AG04449 (cell line): Measurements from ENCODE around the gene GAS1.

Experiments used
- CTCF ChIA-PET: fragments of 350-600 bp; formaldehyde crosslinking; extraction: SDS; loops from one replicate; lab custom pipeline; 2021; ENCODE audit warnings: antibody characterized with exemption; lab: Yijun Ruan, JAX
- POLR2A ChIA-PET: fragments of 400-600, 350-600 bp; formaldehyde crosslinking; extraction: SDS; loops from one replicate; lab custom pipeline; 2020; ENCODE audit warnings: antibody characterized with exemption, inconsistent platforms; lab: Yijun Ruan, JAX
- DNase-seq: peaks from one replicate; pipeline ENCODE4 v3.0.0-alpha.2; 2010; ENCODE audit warnings: low read depth, low spot score
- H3K4me3 ChIP-seq: 2 replicates; pipeline ENCODE4 v1.5.1; 2011; ENCODE audit warnings: low read depth, mild to moderate bottlenecking, control low read depth, low read length
- CTCF ChIP-seq: IDR thresholded peaks from one replicate; pipeline ENCODE4 v1.5.1; 2011; ENCODE audit warnings: mild to moderate bottlenecking, moderate library complexity, low read length, control low read depth, inconsistent platforms; ENCODE audit not compliant: insufficient read depth; ENCODE audit errors: missing control alignments

Gene GAS1

GRCh38 chr9:86978413-86978812 lies 31.1 kb upstream of the GAS1 start:
- TF ChIP-seq CTCF: no peak
- POLR2A ChIA-PET: no interaction called here
- CTCF ChIA-PET: interaction anchor here (1.6 to 1.9 kb wide), 2 partner anchors 544 to 564 kb away, joined by 4 to 5 read pairs; no protein-coding TSS in a partner anchor
- no peak overlapping the region for H3K4me3 ChIP-seq
- no peak for DNase-seq

- no peak for TF ChIP-seq CTCF
- ChIA-PET CTCF (no interaction called here), POLR2A (interaction anchor here (0.5 kb wide), 1 partner anchor 134 kb away, joined by 3 read pairs; no protein-coding TSS in a partner anchor)
- H3K4me3 ChIP-seq: no peak overlapping the region
- DNase-seq: peak; percentile 26
Measured at GRCh38 chr9:86977205-86977835, 30.0 kb upstream of the GAS1 start.

- no peak overlapping the region for H3K4me3 ChIP-seq
- no peak for DNase-seq
- POLR2A ChIA-PET: no interaction called here
- no peak for TF ChIP-seq CTCF
- CTCF ChIA-PET: interaction anchor here (0.6 kb wide), 1 partner anchor 462 kb away, joined by 3 read pairs; no protein-coding TSS in a partner anchor
Measured at GRCh38 chr9:86975606-86976005, 28.3 kb upstream of the GAS1 start.

GRCh38 chr9:86975036-86975435 lies 27.7 kb upstream of the GAS1 start:
- no peak overlapping the region for H3K4me3 ChIP-seq
- POLR2A ChIA-PET: no interaction called here
- CTCF ChIA-PET: interaction anchor here (0.6 kb wide), 1 partner anchor 352 kb away, joined by 3 read pairs; no protein-coding TSS in a partner anchor

GRCh38 chr9:86974421-86974820 lies 27.1 kb upstream of the GAS1 start:
- ChIA-PET CTCF (interaction anchor here (0.6 kb wide), 1 partner anchor 353 kb away, joined by 3 read pairs; no protein-coding TSS in a partner anchor), POLR2A (no interaction called here)
- no peak overlapping the region for H3K4me3 ChIP-seq
- DNase-seq: no peak
- no peak for TF ChIP-seq CTCF

More at GRCh38 chr9:86975036-86975435, 27.7 kb upstream of the GAS1 start:
- no peak for TF ChIP-seq CTCF
- no peak for DNase-seq

GRCh38 chr9:86971742-86972141 lies 24.4 kb upstream of the GAS1 start:
- ChIA-PET CTCF (interaction anchor here (1.2 kb wide), 1 partner anchor 13 kb away, joined by 3 read pairs; no protein-coding TSS in a partner anchor), POLR2A (no interaction called here)
- no peak for DNase-seq
- H3K4me3 ChIP-seq: no peak overlapping the region
- TF ChIP-seq CTCF: no peak
